HL-60/S4 treated with retinoic acid at 250 ng/mL for 4 days and 3 days (cell line): ENCODE data around the gene CLCNKA.
"Not testable (repeated sequence)": the region's sequence is repeated elsewhere in the genome, so short reads cannot be mapped to it uniquely, and the experiment has no call there.

Experiments used
- in situ Hi-C: fragments of 300-500 bp; cut with MboI; formaldehyde crosslinking; loops from 2 replicates; pipeline ENCODE4 v1.7.0; 2022; ENCODE audit warnings: low sequenced_read_pairs

The CLCNKA gene

DNA sequence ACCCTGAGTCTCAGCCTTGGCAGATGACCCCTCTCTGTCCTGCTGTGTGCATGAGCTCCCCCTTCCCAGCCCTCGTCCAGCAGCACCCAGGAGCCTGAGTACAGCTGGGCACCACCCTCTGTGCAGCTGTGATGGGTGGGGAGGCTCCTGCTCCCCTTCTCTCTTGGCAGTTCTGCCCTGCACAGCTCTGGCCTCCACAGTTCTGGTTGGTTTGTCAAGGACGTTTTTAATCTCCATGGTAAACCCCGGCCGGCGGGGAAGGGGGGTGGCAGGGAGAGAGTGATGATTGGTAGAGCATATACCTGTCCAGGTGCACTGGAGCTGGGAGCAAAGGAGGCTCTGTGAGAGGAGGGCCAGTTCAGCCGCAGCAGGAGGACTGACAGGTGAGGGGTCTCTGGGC is at the start of gene CLCNKA:
TSS of gene CLCNKA (plus strand) at position 356 of the 400 bp plus-strand sequence. CDS start 584 bp downstream, outside the sequence.
- in situ Hi-C loops: no loop called here

DNA sequence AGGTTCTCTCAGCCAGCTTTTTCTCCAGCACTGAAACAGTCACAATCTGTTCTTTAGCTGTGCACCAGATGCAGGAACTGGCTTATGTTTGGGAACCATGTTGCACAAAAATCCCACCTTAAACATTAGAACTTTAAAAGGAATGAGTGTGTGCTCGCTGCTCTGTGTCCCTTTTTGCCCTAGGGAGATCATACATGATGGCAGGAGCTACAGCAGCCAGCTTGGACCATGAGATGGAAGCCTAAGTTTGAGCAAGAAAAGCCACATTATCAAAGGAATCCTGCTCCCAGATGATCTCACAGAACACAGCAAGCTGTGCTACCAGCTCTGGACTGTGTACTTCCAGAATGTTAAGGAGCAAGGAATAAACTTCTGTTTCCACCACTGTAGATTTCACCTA is 49.4 kb upstream of the CLCNKA start:
- in situ Hi-C loops: no loop called here

DNA sequence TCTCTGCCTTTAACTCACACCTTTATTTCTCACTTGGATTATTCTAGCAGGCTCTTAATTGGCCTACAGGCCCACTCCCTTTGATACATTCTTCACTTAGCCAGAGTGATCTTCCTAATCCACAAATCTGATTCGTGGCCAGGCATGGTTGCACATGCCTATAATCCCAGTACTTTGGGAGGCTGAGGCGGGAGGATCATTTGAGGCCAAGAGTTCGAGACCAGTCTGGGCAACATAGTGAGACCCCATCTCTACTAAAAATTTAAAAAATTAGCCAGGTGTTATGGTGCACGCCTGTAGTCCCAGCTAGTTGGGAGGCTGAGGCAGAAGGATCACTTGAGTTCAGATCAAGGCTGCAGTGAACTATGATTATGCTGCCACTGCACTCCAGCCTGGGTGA is 48.1 kb upstream of the CLCNKA start:
- in situ Hi-C loops: no loop called here

DNA sequence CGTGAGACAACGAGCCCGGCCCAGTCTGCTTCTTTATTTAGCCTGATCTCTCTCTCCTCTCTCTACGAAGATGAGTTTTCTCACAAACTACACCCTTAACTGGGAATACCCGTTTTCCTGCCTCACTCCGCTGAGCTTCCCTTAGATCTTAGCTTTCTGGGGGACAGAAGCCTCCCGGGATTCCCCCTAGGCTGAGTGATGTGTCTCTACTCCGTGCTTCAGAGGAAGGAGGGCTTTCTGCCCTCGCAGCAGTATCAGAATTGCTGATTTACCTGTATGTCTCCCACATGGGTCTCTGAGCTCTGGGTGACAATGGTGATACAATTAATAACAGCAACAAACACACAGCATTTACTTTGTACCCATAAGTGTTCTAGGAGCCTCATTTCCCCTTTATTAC is 47.0 kb upstream of the CLCNKA start:
- in situ Hi-C loops: no loop called here

DNA sequence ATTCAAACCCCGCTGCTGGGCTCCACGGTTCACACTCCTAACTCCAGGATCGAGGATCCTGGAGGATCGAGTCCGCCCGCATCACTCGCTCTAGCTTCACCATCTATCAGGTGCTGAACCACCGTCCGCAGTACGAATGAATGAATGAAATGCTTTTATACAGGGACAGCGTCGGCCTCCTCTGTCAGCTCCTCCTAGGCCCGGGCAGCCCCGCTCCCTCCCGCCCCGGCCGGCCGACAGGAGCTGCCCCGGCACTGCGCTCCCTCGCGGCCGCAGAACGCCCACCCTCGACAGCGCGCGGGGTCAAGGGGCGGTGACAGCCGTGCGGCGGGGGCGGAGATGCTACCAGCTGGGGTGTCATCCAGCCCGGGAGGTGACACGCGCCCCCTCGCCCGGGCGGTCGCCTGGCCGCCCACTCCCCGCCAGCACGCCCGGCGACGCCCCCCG is 46.5 kb upstream of the CLCNKA start:
- in situ Hi-C loops: no loop called here

DNA sequence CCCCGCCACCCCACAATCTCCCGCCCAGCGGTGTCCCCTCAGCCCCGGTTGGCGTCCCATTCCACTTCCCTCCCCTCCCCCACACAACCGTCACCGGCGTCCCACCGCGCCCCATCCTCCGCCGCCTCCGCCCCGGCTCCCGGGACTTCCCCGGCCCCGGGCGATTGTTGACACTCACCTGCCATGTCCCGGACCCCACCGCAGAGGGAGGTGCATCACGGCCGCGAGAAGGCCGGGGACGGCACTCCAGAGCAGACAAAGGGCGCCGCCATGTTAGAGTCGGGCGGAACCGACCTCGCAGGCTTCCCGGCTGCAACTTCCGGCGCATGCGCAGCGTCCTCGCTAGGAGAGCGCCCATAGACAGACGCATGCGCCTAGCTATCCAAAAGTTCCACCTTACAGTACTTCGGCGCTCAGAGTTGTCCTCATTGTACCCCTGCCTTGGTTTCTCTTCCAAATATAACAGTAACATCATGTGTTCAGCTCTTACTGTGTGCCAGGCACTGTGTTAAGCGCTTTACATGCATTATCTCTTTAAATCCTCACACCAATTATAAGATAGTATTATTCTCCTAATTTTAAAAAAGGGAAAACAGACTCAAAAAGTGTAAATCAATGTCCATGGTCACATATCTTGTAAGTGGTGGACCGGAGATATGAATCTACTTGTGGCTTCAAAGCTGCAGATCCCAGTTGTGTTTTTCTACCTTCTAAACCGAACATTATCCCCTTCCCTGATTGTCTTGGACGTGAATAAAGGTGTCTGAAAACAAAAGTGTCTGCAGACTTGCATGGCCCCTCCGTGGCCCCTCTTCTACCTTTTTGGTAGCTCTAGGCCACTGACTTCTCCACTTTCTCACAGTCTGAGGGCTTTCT is 45.8 kb upstream of the CLCNKA start, which contains the start of gene ZBTB17:
TSS of gene ZBTB17 (minus strand) at position 297 of the 876 bp plus-strand sequence. CDS start 27,606 bp downstream, outside the sequence.
- in situ Hi-C loops: no loop called here

DNA sequence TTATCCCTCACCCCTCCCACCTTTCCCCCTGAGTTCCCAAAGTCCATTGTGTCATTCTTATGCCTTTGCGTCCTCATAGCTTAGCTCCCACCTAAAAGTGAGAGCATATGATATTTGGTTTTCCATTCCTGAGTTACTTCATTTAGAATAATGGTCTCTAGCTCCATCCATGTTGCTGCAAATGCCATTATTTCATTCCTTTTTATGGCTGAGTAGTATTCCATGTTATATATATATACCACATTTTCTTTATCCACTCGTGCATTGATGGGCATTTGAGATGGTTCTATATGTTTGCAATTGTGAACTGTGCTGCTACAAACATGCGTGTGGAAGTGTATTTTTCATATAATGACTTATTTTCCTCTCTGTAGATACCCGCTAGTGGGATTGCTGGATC is 43.9 kb upstream of the CLCNKA start:
- in situ Hi-C loops: not testable (repeated sequence)

DNA sequence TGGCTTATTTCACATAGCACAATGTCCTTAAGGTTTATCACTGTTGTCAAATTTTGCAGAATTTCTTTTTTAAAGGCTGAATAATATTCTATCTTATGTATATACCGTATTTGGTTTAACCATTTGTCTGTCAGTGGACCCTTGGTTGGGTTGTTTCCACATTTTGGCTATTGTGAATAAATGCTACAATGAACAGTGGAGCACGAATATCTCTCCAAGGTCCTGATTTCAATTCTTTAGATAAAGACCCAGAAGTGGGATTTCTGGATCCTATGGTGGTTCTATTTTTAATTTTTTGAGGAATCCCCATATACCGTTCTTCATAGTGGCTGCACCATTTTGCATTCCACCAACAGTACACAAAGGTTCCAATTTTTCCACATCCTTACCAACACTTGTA is 40.2 kb upstream of the CLCNKA start:
- in situ Hi-C loops: no loop called here

DNA sequence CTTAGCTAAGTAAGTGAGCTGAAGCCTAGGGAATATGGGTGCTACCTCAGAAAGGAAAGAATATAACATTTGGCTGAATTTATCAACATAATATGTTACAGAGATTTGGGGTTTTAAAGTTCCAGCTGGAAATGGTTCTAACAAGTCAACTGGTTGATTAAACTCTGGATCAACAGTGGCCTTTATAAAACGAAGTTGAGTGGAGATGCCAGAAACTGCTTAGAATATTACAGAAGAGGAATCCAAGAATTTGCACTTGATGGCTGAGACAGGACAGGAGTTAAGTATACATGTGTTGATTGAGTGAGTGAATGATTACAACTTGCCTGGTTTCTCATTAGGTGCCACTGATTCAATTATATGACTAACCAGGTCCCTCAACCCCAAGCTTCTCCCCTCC is 38.6 kb upstream of the CLCNKA start:
- in situ Hi-C loops: no loop called here

DNA sequence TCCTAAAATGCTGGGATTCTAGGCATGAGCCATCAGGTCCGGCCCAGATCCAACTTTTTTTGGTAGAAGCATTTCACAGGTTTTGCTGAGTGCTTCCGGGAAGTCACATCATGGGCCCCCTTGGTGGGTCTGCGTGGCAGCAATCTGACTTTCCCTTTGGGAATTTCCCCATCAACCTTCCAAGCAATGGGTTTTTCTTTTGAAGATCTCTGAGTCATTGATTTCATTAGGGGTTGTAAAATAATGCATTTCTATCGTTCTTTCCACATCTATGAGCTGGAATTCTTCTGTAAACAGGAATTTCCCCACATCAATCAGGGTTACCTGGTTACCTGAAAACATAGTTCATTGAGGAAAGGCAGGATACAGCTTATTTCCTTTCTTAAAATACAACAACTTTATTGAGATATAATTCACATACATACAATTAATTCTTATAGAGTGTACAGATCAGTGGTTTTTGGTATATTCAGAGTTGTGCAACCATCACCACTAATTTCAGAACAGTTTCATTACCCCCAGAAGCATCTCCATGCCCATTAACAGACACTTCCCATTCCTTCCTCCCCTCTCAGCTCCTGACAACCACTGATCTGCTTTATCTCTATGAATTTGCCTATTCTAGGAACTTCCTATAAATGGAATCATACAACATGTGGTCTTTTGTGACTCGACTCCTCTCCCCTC is 36.1 kb upstream of the CLCNKA start:
- in situ Hi-C loops: no loop called here

DNA sequence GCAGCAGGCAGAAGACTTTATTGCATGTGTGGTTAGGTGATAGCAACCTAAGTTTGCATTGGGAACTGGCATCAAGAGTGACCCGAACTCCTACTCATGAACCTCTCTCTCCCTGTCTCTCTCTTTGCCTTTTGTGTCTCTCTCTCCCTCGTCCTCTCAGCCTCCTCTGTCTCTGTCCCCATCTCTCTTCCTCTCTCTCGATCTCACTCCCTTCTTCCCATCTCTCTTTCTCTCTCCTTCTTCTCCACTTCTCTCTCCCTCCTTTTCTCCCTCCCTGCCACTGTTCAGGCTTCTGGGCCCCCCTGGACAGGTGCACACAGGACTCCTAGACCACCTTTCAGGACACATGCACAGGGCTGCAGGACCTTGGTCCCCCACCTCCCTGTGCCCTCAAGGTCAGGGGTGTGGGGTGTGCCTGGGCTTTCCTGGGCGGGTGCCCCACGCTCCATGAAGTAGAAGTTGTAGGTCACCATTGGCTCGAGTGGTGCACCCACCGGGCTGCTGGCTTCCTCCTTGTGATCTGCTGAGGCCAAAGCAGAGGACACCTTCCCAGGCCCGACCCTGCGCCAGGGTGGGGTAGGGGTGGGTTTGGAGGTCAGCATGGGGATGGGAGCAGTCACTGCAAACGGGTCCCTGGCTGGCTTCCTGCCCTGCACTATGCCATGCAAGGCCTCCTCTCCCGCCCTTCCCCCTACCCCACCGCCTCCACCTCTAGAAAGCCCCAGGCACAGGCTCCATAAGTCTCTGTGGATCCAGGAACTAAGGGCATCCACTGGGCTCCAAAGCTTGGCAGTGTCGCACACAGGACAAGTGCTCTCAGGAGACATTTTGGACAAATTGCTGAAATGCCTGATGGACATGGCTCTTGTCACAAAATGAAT is 32.7 kb upstream of the CLCNKA start:
- in situ Hi-C loops: no loop called here

DNA sequence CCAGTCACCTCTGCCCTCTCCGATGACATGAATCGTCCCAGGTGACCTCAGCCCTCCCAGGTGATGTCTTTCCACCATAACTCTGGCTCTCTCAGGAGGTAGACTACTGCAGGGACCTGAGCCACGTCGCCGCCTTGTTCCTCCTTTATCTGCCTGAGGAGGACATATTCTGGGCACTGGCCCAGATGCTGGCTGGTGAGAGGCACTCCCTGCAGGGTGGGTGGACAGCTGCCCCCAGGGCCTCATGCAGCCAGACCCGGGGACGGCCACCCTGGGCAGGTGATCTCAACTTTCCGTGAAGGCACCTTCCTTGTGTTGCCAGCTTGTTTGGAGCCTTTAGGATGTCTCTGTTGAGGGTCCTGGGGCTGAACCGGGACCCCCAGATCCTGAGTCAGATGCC is 32.1 kb upstream of the CLCNKA start:
- in situ Hi-C loops: no loop called here

DNA sequence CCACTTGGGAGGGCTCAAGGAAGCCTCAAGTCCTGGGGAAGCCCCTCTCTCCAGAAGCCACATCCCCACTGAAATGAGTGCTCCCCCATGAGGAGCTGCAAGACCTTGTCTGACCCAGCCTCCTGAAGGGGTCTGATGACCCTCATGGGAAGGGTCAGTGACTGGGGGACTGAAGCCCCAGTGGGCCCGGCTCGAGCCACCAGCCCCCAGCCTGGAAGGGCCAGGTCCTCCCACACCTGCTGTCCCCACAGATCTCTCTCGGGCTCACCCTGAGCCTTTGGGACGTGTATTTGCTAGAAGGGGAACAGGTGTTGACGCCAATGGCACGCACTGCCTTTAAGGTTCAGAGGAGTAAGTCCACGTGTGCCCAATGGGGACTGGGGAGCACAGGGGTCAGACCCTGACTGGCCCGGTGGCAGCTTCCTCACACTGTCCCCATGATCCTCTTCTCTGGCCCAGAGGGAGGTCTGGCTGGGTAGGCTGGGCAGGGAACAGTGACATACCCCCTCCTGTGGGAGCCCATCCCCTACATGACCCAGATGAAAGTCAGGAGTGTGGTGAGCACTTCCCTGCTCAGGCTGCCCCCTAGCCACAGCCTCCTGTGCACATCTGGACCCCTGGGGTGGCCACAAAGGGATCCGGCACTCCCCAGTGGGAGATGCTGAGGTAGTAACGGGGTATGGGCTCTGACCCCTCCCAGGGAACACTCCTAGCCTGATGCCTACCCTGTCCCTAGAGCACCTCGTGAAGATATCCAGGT is 30.2 kb upstream of the CLCNKA start:
- in situ Hi-C loops: no loop called here

DNA sequence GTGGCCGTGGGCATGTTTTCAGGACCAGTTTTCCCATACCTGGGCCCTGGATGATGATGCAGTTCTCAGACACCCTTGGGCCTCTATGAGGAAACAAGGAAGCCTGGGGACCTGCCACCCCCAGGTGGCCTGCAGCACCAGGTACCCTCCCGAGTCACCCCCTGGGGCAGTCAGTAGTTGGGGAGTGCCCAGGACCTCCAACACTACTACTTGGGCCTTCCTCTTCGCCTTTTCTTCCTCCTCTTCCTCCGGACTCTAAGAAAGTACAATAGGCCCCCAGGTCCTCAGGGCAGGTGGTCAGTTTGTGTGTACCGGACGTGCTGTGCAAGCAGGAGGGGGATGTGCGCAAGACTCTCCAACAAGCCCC is 29.7 kb upstream of the CLCNKA start:
- in situ Hi-C loops: no loop called here

DNA sequence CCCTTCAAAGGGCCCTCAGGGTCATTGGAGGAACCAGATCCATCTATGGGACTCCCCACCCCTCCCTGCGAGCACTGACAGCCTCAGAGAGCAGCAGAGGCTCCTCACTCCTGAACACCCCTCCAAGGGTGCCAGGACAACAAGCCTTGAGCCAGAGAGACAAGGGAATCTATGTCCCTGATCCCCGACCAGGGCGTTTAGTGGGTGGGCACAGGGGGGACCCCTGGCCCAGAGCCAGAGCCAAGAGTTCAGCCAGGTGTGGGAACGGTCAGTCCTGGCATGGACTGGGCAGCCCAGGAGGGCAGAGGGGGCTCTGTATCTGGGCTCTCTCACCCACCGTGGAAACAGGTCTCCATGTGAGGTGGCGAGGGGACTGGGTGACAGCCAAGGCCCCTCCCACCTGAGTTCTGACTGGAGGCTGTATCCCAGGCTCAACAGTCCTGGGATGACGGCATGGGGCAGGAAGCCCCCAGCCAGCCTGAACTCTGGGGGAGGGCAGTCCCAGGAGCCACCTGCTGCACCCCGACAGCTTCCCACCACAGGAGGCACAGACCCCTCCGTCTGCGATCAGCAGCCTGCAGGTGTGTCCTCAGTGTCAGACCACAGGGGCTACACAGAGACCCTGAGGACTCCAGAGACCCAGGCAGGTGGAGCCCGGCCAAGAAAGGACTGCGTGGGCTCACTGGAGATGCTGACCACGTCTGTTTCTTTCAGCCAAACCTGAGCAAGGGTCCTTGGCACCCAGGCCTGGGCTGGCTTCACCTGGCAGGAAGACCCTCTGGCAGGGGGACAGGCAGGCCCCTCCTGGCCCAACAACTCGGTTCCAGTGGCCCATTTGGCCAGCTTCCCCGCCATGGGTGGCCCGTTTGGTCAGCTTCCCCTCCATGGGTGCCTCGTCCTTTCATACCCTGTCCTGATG is 29.0 kb upstream of the CLCNKA start:
- in situ Hi-C loops: no loop called here

DNA sequence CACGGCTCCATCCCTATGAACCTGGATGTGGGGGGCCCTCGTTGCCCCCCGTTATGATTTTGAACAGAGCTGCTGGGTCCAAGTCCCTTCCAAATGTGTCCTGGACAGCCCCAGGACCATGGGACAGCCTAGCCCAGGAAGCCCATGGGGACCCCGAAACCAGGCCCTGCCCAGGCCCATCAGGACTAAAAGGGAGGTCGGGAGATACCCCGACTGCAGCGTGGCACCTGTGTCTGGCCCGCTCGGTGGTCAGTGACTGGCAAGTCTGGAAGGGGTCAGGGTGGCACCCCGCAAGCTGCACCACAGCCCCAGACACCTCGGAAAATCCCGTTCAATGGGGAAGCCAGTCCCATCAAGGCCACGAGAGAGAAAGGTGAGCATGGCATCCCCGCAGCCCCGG is 28.2 kb upstream of the CLCNKA start:
- in situ Hi-C loops: no loop called here

DNA sequence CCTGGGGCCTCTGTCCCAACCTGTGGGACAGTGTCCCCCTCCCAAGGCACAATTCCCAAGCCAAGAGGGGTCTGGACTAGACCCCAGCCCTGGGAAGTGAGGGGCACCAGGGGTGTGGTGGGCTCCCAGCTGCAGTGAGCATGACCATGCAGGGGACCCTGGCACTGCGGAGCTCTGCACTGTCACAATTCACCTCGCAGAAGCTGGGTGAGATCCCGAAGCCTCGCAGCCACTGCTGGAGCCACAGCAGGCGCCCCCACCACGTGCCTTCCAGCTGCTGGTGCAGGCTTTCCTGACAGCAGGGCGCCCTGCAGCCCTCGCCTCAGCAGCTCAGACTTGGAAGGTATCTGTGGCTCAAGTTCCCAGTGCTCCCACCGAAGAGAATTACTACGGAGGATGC is 27.8 kb upstream of the CLCNKA start:
- in situ Hi-C loops: no loop called here

DNA sequence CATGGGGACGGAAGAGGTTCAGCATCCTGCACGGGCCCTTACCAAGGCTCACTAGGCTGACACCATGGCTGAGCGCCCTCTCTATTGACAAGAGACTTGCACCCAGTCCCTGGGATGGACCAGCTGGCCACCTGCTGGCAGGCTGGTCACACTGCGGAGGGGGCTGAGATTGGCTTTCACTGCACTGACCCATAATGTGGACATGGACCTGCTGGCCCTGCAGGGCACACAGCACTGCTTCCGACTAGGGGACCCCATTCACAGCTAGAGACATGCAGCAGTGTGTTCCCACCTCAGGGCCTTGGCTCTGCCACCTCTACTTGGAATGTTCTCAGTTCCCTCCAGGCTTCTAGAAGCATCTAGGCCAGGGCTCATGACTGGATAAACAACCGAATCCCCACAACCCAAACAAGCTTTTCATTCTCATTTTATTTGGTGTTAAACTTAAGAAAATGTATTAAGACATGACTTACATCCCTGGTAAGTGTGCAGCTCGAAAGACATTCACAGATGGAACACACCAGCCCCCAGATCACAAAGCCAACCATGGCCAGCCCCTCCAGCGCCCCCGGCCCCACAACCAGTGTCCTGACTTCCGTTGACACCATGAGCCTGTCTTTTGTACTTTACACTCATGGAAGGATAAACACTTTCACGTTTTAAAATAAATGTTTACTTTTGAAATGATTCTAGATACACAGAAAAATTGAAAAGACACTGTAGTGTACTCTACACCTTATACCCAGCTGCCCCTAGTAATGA is 27.1 kb upstream of the CLCNKA start:
- in situ Hi-C loops: no loop called here
